ENCODE data around the gene CCDC80.
"Not testable (repeated sequence)": the region's sequence is repeated elsewhere in the genome, so short reads cannot be mapped to it uniquely, and the experiment has no call there.

The CCDC80 gene

GRCh38 chr3:112604536-112604935 lies 36.4 kb downstream of the CCDC80 start:
- DNase-seq (ENCODE audit: low read depth, low spot score): no peak
- no peak overlapping the region for H3K4me3 ChIP-seq (ENCODE audit: low read length)

DNA sequence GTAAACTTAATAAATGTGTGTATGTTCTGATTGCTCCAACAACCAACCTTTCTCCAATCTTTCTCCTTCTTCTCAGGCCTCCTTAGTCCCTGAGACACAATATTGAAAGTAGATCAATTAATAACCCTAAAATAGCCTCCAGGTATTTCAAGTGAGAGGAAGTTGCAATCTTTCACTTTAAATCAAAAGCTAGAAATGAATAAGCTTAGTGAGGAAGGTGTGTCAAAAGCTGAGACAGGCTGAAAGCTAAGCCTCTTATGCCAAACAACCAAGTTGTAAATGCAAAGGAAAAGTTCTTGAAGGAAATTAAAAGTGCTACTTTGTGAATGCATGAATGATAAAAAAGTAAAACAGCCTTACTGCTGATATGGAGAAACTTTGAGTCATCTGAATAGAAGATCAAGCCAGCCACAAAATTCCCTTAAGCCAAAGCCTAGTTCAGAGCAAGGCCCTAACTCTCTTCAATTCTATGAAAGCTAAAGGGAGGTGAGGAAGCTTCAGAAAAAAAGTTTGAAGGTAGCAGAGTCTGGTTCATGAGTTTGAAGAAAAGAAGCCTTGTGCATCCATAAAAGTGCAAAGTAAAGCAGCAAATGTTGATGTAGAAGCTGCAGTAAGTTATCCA lies 38.6 kb downstream of the CCDC80 start:
- DNase-seq (ENCODE audit: low read depth, low spot score): no peak
- no peak overlapping the region for H3K4me3 ChIP-seq (ENCODE audit: low read length)

DNA sequence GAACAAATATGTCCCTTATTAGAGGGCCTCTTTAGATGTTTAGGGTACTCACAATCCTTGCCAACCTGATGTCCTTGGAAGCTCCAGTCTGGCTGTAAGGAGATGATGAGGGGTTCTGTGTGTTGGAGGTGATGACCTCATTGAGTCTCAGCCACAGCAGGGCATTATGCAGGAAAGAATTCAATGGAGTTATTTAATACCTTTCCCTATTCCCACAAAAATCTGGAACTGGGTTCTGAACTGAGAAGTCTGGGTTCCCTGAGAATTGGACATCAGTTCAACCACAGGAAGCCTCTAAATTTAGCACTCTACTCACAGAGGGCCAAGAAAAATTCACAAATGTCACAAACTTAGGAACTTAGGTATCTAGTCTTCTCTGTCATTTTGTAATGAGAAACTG lies 42.2 kb downstream of the CCDC80 start:
- no peak overlapping the region for H3K4me3 ChIP-seq (ENCODE audit: low read length)
- no peak for DNase-seq (ENCODE audit: low read depth, low spot score)

- no peak overlapping the region for H3K4me3 ChIP-seq (ENCODE audit: low read length)
- no peak for DNase-seq (ENCODE audit: low read depth, low spot score)
Measured at GRCh38 chr3:112597945-112598344, 43.0 kb downstream of the CCDC80 start.

- DNase-seq (ENCODE audit: low read depth, low spot score): no peak
- no peak overlapping the region for H3K4me3 ChIP-seq (ENCODE audit: low read length)
Measured at GRCh38 chr3:112594856-112595255, 46.1 kb downstream of the CCDC80 start.

DNA sequence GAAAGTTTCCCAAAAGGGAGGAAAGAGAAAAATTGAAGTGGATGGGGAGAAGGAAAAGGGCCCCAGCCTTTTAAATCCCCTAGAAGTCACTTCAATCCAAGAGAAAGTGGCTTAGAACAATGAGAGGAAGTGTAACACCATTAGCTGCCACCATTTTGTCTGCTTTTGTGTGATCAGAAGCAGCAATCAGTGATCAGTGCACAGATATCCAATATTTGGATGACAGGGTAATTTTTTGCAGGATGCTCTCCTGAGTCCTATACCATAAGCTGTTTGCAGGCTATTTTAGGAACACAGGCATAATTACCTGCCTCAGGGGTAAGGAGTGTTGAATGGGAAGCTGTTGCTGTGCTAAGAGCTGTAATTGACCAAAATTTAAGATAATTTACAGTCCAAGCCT lies 47.7 kb downstream of the CCDC80 start:
- no peak overlapping the region for H3K4me3 ChIP-seq (ENCODE audit: low read length)
- DNase-seq (ENCODE audit: low read depth, low spot score): no peak

GRCh38 chr3:112587336-112587735 lies 53.6 kb downstream of the CCDC80 start:
- no peak overlapping the region for H3K4me3 ChIP-seq (ENCODE audit: low read length)
- no peak for DNase-seq (ENCODE audit: low read depth, low spot score)

- DNase-seq (ENCODE audit: low read depth, low spot score): no peak
- no peak overlapping the region for H3K4me3 ChIP-seq (ENCODE audit: low read length)
Measured at GRCh38 chr3:112585782-112586181, 55.2 kb downstream of the CCDC80 start.

DNA sequence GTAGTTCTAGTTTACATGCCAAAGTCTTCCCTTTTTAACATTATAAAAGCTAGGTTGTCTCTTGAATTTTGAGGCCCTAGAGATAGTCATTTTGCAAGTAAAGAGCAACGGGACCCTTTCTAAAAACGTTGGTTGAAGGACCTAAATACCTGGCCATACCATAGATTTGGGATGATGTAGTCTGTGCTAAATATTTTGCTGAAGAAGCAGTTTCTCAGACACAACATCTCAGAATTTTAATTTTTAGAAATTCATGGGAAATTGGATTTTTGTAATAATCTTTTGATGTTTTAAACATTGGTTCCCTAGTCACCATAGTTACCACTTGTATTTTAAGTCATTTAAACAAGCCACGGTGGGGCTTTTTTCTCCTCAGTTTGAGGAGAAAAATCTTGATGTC lies 57.8 kb downstream of the CCDC80 start:
- DNase-seq (ENCODE audit: low read depth, low spot score): no peak
- H3K4me3 ChIP-seq (ENCODE audit: low read length): no peak overlapping the region

GRCh38 chr3:112582244-112582874 lies 58.6 kb downstream of the CCDC80 start:
- H3K4me3 ChIP-seq (ENCODE audit: low read length): no peak overlapping the region
- DNase-seq (ENCODE audit: low read depth, low spot score): peak; percentile 42

- no peak overlapping the region for H3K4me3 ChIP-seq (ENCODE audit: low read length)
- no peak for DNase-seq (ENCODE audit: low read depth, low spot score)
Measured at GRCh38 chr3:112579697-112580096, 61.2 kb downstream of the CCDC80 start.

- no peak for DNase-seq (ENCODE audit: low read depth, low spot score)
- no peak overlapping the region for H3K4me3 ChIP-seq (ENCODE audit: low read length)
Measured at GRCh38 chr3:112579232-112579631, 61.7 kb downstream of the CCDC80 start.

GRCh38 chr3:112572701-112573100 lies 68.2 kb downstream of the CCDC80 start:
- no peak for DNase-seq (ENCODE audit: low read depth, low spot score)
- no peak overlapping the region for H3K4me3 ChIP-seq (ENCODE audit: low read length)

DNA sequence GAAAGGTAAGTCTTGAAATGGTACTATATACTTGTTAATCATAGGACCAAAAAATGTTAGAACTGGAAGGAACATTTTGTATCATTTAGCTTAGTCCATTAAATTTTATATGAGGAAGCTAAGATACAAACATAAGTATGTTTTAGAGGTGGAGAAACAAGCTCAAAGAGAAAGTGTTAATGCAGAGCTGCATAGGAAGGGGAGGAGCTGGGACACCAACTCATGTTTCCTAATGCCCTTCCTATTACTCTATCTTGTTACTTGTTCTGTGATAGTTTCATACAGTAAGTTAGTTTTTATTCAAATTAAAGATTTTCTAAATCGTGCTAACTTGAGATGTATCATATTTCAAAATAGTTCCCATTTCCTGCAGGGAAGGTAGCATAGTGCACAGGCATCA lies 71.7 kb downstream of the CCDC80 start:
- no peak for DNase-seq (ENCODE audit: low read depth, low spot score)
- H3K4me3 ChIP-seq (ENCODE audit: low read length): no peak overlapping the region

- DNase-seq (ENCODE audit: low read depth, low spot score): no peak
- no peak overlapping the region for H3K4me3 ChIP-seq (ENCODE audit: low read length)
Measured at GRCh38 chr3:112568642-112569041, 72.3 kb downstream of the CCDC80 start.

- no peak overlapping the region for H3K4me3 ChIP-seq (ENCODE audit: low read length)
- no peak for DNase-seq (ENCODE audit: low read depth, low spot score)
Measured at GRCh38 chr3:112564940-112565305, 76.0 kb downstream of the CCDC80 start.

DNA sequence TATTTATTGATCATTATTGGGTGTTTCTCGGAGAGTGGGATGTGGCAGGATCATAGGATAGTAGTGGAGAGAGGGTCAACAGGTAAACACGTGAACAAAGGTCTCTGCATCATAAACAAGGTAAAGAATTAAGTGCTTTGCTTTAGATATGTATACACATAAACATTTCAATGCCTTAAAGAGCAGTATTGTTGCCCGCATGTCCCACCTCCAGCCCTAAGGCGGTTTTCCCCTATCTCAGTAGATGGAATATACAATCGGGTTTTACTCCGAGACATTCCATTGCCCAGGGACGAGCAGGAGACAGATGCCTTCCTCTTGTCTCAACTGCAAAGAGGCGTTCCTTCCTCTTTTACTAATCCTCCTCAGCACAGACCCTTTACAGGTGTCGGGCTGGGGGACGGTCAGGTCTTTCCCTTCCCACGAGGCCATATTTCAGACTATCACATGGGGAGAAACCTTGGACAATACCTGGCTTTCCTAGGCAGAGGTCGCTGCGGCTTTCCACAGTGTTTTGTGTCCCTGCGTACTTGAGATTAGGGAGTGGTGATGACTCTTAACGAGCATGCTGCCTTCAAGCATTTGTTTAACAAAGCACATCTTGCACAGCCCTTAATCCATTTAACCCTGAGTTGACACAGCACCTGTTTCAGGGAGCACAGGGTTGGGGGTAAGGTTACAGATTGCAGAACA lies 76.5 kb downstream of the CCDC80 start:
- not testable (repeated sequence) for DNase-seq (ENCODE audit: low read depth, low spot score); H3K4me3 ChIP-seq (ENCODE audit: low read length)

- H3K4me3 ChIP-seq (ENCODE audit: low read length): peak within 1 kb of the TSS; percentile 95
- DNase-seq (ENCODE audit: low read depth, low spot score): peak; percentile 97
Measured at GRCh38 chr3:112561734-112562529, 79.0 kb downstream of the CCDC80 start, which contains the start of the genes ATG3 and SLC35A5. ATG3 (minus strand) TSS chr3:112561962; CDS start chr3:112561528, 434 bp downstream. SLC35A5 (plus strand) TSS chr3:112562045; CDS start chr3:112563404, 1,359 bp downstream.

DNA sequence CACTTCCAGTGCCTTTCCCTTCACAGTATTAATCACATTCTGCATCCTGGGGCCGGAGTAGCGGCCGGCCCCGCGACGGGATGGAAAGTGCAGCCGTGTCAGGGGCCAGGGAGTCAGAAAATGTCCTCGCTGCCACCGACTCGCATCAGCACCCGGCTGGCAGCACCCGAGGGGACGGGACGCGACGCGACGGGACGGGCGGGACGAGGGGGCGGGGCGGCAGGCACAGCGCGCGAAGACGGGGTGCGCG lies 79.5 kb downstream of the CCDC80 start:
- peak overlapping the region; percentile 95 for H3K4me3 ChIP-seq (ENCODE audit: low read length)
- DNase-seq (ENCODE audit: low read depth, low spot score): no peak

All from Jurkat, Clone E6-1 (cell line).